AG08396 (cell line): ENCODE results near the gene RFX7.

ENCODE experiments used
- DNase-seq: peaks from one replicate; pipeline ENCODE4 v3.0.0; 2012; ENCODE audit warnings: low spot score, mixed read lengths

RFX7 gene

GRCh38 chr15:56045068-56045748, 198.5 kb downstream of the RFX7 start:
- DNase-seq = no peak

- DNase-seq = no peak
Observed at GRCh38 chr15:56042982-56043980, 200.4 kb downstream of the RFX7 start.

GRCh38 chr15:56042498-56042897, 201.2 kb downstream of the RFX7 start:
- no peak for DNase-seq

GRCh38 chr15:56042031-56042430, 201.6 kb downstream of the RFX7 start:
- no peak for DNase-seq

GRCh38 chr15:56040081-56041035, 203.3 kb downstream of the RFX7 start:
- peak; percentile 80 for DNase-seq

GRCh38 chr15:56038707-56039106, 205.0 kb downstream of the RFX7 start:
- no peak for DNase-seq

GRCh38 chr15:56038015-56038414, 205.7 kb downstream of the RFX7 start:
- no peak for DNase-seq
